ENCODE measurements around the gene SPDYC. TPM values are rescaled to one million over a fixed set of nuclear protein-coding genes. Genes with fewer than 3 reads are reported as not detected.

The SPDYC gene
- total and polyA plus RNA-seq, 9 of the 15 experiments (the other 6 are each of a cell fraction or from before 2014, with no cell fraction given) = 4.4 to 18.8 (median 9.2) TPM

GRCh38 chr11:65205602-65205967, 35.6 kb downstream of the SPDYC start:
- no peak for FAIRE-seq
- WGBS (ENCODE audit: insufficient coverage, low coverage, missing lambda C conversion rate) = 71% methylated on average over 3 of the region's 3 CpGs
- ATAC-seq = no peak
- peaks cover 70% of the 10 kb centered on the region for H3K36me3 ChIP-seq (ENCODE audit: control insufficient read depth, insufficient read depth, low read length)
- DNase-seq (ENCODE audit: extremely low read depth in 1 of 4, low spot score in 3 of 4) = no peak
- intact Hi-C loops (cut with micrococcal nuclease) (loop anchor here (2.0 kb wide), 1 partner anchor 125 kb away; no protein-coding TSS in a partner anchor), in situ Hi-C loops (cut with MboI) (no loop called here)
- no peak overlapping the region; a peak in 1 of 4 replicates for H3K9ac ChIP-seq (ENCODE audit: insufficient read depth in 1 of 2, low read depth in 2 of 2, low read length in 2 of 2)
- TF ChIP-seq BCLAF1 (IDR thresholded peaks at IDR 0.05; ENCODE audit: borderline replicate concordance in 1 of 2, control insufficient read depth in 1 of 2, low read depth in 2 of 2, low read length in 1 of 2) = no peak
- no peak for TF ChIP-seq ZNF316 (IDR thresholded peaks at IDR 0.05)
- TF ChIP-seq ILF3 (IDR thresholded peaks at IDR 0.05; ENCODE audit: borderline replicate concordance) = no peak
- TF ChIP-seq SMARCA4 (IDR thresholded peaks at IDR 0.05) = no peak
- no peak for TF ChIP-seq TFE3 (CRISPR knock-in tag; IDR thresholded peaks at IDR 0.05)
- no peak for TF ChIP-seq CBFA2T3 (IDR thresholded peaks at IDR 0.05)
- no peak for TF ChIP-seq ETV6 (IDR thresholded peaks at IDR 0.05; ENCODE audit: borderline replicate concordance in 1 of 2, low read depth in 2 of 2, low read length in 1 of 2)
- TF ChIP-seq ETV6 (CRISPR knock-in tag; IDR thresholded peaks at IDR 0.05; ENCODE audit: borderline replicate concordance) = no peak
- no peak for TF ChIP-seq ZNF717 (CRISPR knock-in tag; IDR thresholded peaks at IDR 0.05)
- no peak for TF ChIP-seq KLF6 (CRISPR knock-in tag; IDR thresholded peaks at IDR 0.05; ENCODE audit: borderline replicate concordance)
- H3K4me1 ChIP-seq (replicated peaks in 1 of 2; ENCODE audit: control insufficient read depth in 2 of 2, insufficient read depth in 2 of 2, low read length in 2 of 2) = peaks cover 0 to 24% of the 10 kb centered on the region in 2 experiments; a peak in 3 of 5 replicates
- H4K20me1 ChIP-seq (replicated peaks; ENCODE audit: control insufficient read depth, insufficient read depth, low read length) = no peaks in the 10 kb centered on the region
- H3K27ac ChIP-seq (ENCODE audit: extremely low read depth, low read depth, low read length) = no peak overlapping the region
- H2AFZ ChIP-seq (ENCODE audit: low read depth, low read length) = no peak overlapping the region
- H3K27me3 ChIP-seq (ENCODE audit: control insufficient read depth in 2 of 2, insufficient read depth in 2 of 2, low read length in 2 of 2) = no peaks in the 10 kb centered on the region
- no TSS peak for BruUV-seq (replicated peaks)
- no peaks in the 10 kb centered on the region for H3K9me1 ChIP-seq (ENCODE audit: control insufficient read depth, insufficient read depth, low read length)
- ChIA-PET CTCF (ENCODE audit: low intra/inter-chr PET ratio) (interaction anchor here (1.4 to 2.9 kb wide), 2 partner anchors 49 to 124 kb away, joined by 6 to 19 read pairs; no protein-coding TSS in a partner anchor), POLR2A (interaction anchor here (0.6 kb wide), 1 partner anchor 23 kb away, joined by 4 read pairs; no protein-coding TSS in a partner anchor)
- H3K4me2 ChIP-seq (ENCODE audit: insufficient read depth, low read length) = no peak overlapping the region
- H3K9me3 ChIP-seq (replicated peaks; ENCODE audit: control insufficient read depth, insufficient read depth, low read depth, low read length) = no peaks in the 10 kb centered on the region
- H3K79me2 ChIP-seq (ENCODE audit: control insufficient read depth, insufficient read depth, low read length) = no peaks in the 10 kb centered on the region
- H3K4me3 ChIP-seq = no peak overlapping the region
